ENCODE results near the gene CDH9.

DNA sequence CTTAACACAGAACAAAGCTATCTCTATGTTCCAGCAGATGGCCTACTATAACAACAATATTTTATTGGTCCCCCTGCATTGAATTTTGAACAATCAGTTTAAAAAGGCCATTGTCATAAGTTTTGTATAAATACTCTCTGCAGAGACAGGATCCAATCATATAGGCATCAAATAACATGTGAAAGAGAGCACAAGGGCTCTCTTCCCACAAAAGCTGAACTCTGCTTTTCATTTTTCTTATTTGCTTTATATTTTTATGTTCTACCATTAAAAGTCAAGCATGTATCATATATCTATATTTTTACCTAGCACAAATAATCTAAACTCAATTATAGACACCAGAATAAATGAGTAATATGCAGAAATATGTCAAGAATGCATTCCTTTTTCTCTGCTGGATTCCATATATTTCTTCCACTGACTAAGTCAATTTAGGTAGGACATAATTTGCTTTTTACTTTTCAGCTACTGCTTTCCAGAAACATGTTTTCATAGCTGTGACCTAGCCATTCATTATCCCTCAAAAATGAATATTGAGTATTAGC, 143.6 kb downstream of the CDH9 start:
- TF ChIP-seq, protein P1, sequence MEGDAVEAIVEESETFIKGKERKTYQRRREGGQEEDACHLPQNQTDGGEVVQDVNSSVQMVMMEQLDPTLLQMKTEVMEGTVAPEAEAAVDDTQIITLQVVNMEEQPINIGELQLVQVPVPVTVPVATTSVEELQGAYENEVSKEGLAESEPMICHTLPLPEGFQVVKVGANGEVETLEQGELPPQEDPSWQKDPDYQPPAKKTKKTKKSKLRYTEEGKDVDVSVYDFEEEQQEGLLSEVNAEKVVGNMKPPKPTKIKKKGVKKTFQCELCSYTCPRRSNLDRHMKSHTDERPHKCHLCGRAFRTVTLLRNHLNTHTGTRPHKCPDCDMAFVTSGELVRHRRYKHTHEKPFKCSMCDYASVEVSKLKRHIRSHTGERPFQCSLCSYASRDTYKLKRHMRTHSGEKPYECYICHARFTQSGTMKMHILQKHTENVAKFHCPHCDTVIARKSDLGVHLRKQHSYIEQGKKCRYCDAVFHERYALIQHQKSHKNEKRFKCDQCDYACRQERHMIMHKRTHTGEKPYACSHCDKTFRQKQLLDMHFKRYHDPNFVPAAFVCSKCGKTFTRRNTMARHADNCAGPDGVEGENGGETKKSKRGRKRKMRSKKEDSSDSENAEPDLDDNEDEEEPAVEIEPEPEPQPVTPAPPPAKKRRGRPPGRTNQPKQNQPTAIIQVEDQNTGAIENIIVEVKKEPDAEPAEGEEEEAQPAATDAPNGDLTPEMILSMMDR (IDR thresholded peaks at IDR 0.05 in 4 of 5, conservative IDR thresholded peaks at IDR 0.05 in 1 of 5): no peak
- no peak for TF ChIP-seq POLR2A (IDR thresholded peaks at IDR 0.05)
